Nephron (organoid): Measurements from ENCODE around the gene TEP1.
A peak's percentile ranks its signal among the peaks of the same experiment; 100 is the strongest.

Source experiments
- H3K27ac Mint-ChIP-seq, 3 experiments: 2 replicates each; pipeline ENCODE4 v1.8.0; 2020; ENCODE audit warnings: mixed read lengths in 3 of 3, mild to moderate bottlenecking in 2 of 3, moderate library complexity in 1 of 3
- H3K27me3 Mint-ChIP-seq: 2 replicates; pipeline ENCODE4 v1.8.0; 2021; ENCODE audit warnings: low read depth, mild to moderate bottlenecking, moderate library complexity, mixed read lengths
- H3K36me3 Mint-ChIP-seq: 2 replicates; pipeline ENCODE4 v1.8.0; 2020; ENCODE audit warnings: low read depth, mixed read lengths
- H3K4me1 Mint-ChIP-seq: 2 replicates; pipeline ENCODE4 v1.8.0; 2020; ENCODE audit warnings: mixed read lengths
- H3K4me3 Mint-ChIP-seq, 3 experiments: 2 replicates each; pipeline ENCODE4 v1.8.0; 2020; ENCODE audit warnings: mild to moderate bottlenecking in 3 of 3, mixed read lengths in 3 of 3, moderate library complexity in 2 of 3
- H3K9me3 Mint-ChIP-seq: 2 replicates; pipeline ENCODE4 v1.8.0; 2020; ENCODE audit warnings: mixed read lengths
- TF ChIP-seq, protein P1 (sequence below), 3 experiments: fragments of 200-600 bp; sonication (generic); IDR thresholded peaks; one replicate each; pipeline ENCODE4 v1.5.0; 2021; ENCODE audit warnings: antibody characterized with exemption in 3 of 3; ENCODE audit not compliant: unreplicated experiment in 3 of 3

TEP1 gene

GRCh38 chr14:20334017-20334416, 79.3 kb downstream of the TEP1 start:
- H3K4me1 Mint-ChIP-seq: peaks cover 31% of the 10 kb centered on the region
- no peak overlapping the region for H3K27ac Mint-ChIP-seq
- H3K36me3 Mint-ChIP-seq: no peaks in the 10 kb centered on the region
- no peak overlapping the region for H3K4me3 Mint-ChIP-seq
- TF ChIP-seq, protein P1, sequence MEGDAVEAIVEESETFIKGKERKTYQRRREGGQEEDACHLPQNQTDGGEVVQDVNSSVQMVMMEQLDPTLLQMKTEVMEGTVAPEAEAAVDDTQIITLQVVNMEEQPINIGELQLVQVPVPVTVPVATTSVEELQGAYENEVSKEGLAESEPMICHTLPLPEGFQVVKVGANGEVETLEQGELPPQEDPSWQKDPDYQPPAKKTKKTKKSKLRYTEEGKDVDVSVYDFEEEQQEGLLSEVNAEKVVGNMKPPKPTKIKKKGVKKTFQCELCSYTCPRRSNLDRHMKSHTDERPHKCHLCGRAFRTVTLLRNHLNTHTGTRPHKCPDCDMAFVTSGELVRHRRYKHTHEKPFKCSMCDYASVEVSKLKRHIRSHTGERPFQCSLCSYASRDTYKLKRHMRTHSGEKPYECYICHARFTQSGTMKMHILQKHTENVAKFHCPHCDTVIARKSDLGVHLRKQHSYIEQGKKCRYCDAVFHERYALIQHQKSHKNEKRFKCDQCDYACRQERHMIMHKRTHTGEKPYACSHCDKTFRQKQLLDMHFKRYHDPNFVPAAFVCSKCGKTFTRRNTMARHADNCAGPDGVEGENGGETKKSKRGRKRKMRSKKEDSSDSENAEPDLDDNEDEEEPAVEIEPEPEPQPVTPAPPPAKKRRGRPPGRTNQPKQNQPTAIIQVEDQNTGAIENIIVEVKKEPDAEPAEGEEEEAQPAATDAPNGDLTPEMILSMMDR (IDR thresholded peaks at IDR 0.05; ENCODE audit: unreplicated experiment in 3 of 3): no peak
- peaks cover 3% of the 10 kb centered on the region for H3K27me3 Mint-ChIP-seq
- no peaks in the 10 kb centered on the region for H3K9me3 Mint-ChIP-seq

DNA sequence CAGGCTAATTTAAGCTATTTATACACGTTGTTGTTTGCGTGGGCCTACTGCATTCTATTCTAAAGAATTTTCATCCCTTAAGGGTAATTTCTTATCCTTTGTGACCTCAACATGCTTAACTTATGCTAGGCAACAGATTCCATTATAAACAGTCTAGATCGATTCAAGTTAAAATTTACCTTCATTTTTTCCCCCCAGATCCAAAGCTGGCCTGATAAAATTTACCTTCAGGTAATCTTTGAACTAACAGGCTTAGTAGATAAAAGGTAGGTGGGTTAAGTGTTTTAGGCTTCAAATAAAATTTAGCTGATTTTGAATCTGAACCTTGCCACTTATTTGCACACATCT, 79.8 kb downstream of the TEP1 start:
- peaks cover 31% of the 10 kb centered on the region for H3K4me1 Mint-ChIP-seq
- no peaks in the 10 kb centered on the region for H3K27me3 Mint-ChIP-seq
- peak overlapping the region; percentile 84 to 96 (median 93) for H3K27ac Mint-ChIP-seq
- no peaks in the 10 kb centered on the region for H3K9me3 Mint-ChIP-seq
- TF ChIP-seq, protein P1 (IDR thresholded peaks at IDR 0.05; ENCODE audit: unreplicated experiment in 3 of 3): no peak
- H3K4me3 Mint-ChIP-seq: peak overlapping the region; percentile 90 to 97 (median 95)
- no peaks in the 10 kb centered on the region for H3K36me3 Mint-ChIP-seq

- H3K27me3 Mint-ChIP-seq: no peaks in the 10 kb centered on the region
- H3K4me1 Mint-ChIP-seq: peaks cover 31% of the 10 kb centered on the region
- peak within 1 kb of the TSS; percentile 90 to 97 (median 95) for H3K4me3 Mint-ChIP-seq
- H3K27ac Mint-ChIP-seq: peak within 1 kb of the TSS; percentile 84 to 96 (median 93)
- TF ChIP-seq, protein P1 (IDR thresholded peaks at IDR 0.05; ENCODE audit: unreplicated experiment in 3 of 3): no peak
- no peaks in the 10 kb centered on the region for H3K36me3 Mint-ChIP-seq
- no peaks in the 10 kb centered on the region for H3K9me3 Mint-ChIP-seq
Measured at GRCh38 chr14:20332788-20333493, 80.4 kb downstream of the TEP1 start, which contains the start of gene CCNB1IP1. TSS of gene CCNB1IP1 (minus strand) at chr14:20333279. CDS start at chr14:20316523, 16,756 bp downstream.

DNA sequence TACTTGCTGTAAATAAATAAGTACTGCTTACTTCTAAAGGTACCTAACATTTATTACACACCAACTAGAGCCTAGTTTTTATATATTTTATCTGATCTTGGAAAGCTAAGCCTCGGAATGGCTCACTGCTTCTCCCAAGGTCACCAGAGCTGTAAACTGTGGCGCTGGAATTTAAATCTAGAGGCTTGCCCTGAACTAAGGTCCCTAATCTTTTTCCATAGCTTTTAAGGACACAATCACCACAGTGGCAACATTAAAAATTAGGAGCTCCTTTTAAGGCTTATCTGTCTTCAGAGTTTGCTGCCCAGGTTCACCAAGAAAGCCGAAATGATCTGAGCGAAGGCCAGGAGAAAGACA, 80.9 kb downstream of the TEP1 start:
- no peaks in the 10 kb centered on the region for H3K27me3 Mint-ChIP-seq
- TF ChIP-seq, protein P1 (IDR thresholded peaks at IDR 0.05; ENCODE audit: unreplicated experiment in 3 of 3): no peak
- H3K36me3 Mint-ChIP-seq: no peaks in the 10 kb centered on the region
- no peaks in the 10 kb centered on the region for H3K9me3 Mint-ChIP-seq
- peaks cover 35% of the 10 kb centered on the region for H3K4me1 Mint-ChIP-seq
- H3K27ac Mint-ChIP-seq: peak overlapping the region; percentile 84 to 96 (median 93)
- H3K4me3 Mint-ChIP-seq: peak overlapping the region; percentile 90 to 97 (median 95)

DNA sequence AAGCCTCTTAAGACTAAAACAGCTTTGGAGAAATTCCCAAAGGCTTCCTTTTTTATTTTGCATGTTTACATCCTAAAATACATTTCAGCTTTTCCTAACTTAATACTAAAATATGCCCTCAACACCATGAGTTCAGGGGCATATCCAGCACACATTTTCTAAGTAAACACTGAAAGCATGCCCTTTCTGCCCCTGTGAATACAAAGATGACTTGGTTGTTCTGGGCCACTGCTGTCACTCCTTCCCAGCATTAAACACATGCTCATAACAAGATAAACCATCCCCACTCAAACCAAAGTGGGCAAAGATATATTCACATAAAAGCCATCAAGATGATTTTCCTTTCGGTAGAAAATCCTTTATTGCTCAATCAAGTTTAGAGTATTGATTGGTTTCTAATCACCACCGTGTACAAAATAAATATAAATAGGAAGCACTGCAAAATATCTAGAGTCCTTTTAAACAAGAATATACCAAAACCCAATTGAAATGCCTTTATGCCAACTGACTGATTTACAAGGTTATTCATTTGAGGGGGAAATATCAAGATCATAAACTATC, 82.2 kb downstream of the TEP1 start:
- Mint-ChIP-seq H3K4me3 (peak overlapping the region; percentile 13 to 56 (median 45)), H3K9me3 (no peaks in the 10 kb centered on the region)
- TF ChIP-seq, protein P1 (IDR thresholded peaks at IDR 0.05; ENCODE audit: unreplicated experiment in 3 of 3): no peak

DNA sequence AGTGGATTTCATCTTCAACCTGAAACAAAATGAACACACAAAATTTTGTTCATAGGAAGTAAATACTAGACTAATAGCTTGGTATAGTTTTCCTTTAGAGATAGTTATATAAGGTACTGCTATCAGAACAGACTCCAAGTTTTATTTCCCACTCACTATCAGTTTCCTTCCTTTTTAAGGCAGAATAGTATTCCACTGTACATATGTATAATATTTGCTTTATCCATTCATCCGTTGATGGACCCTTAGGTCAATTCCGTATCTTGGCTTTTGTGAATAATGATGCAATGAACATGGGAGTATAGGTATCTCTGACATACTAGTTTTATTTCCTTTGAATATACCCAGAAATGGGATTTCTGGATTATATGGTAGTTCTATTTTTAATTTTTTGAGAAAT, 83.9 kb downstream of the TEP1 start:
- Mint-ChIP-seq H3K36me3 (peaks cover 8% of the 10 kb centered on the region), H3K9me3 (no peaks in the 10 kb centered on the region), H3K4me3 (no peak overlapping the region), H3K4me1 (peaks cover 38% of the 10 kb centered on the region), H3K27me3 (no peaks in the 10 kb centered on the region), H3K27ac (no peak overlapping the region)
- TF ChIP-seq, protein P1 (IDR thresholded peaks at IDR 0.05; ENCODE audit: unreplicated experiment in 3 of 3): no peak

More for the DNA sequence above, 82.2 kb downstream of the TEP1 start:
- Mint-ChIP-seq H3K27me3 (no peaks in the 10 kb centered on the region), H3K4me1 (peaks cover 38% of the 10 kb centered on the region), H3K36me3 (peaks cover 4% of the 10 kb centered on the region), H3K27ac (peak overlapping the region in 2 of 3 experiments; percentile 8 to 65)
